ENCODE measurements around the gene CADM2.
"Not testable (repeated sequence)": the region's sequence is repeated elsewhere in the genome, so short reads cannot be mapped to it uniquely, and the experiment has no call there.

CADM2 gene

DNA sequence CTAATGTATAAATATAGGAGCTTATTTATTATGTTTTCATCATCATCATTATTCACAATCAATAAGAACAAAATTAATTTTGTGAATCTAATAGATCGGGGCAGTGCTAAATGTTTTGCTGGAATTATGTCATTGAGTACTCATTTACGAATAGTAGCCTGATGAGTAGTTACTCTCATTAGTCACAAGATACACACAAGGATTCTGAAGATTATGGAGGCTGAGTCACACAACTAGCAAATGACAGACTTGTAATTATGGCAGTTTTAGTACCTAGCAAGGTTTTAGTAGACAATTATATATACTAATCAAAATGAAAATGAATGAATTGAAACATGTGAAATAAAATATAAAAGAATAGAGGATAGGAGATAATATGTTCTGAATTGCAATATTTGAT lies 954.2 kb downstream of the CADM2 start:
- Histone ChIP-seq H3K9me3 (replicated peaks; ENCODE audit: low read length) (no peaks in the 10 kb centered on the region), H3K36me3 (ENCODE audit: insufficient read depth, low read length) (no peaks in the 10 kb centered on the region), H3K27me3 (ENCODE audit: control insufficient read depth, insufficient read depth, low read length) (no peaks in the 10 kb centered on the region), H3K4me1 (ENCODE audit: control insufficient read depth, insufficient read depth, low read length) (peaks cover 5% of the 10 kb centered on the region), H3K4me2 (ENCODE audit: low read length) (no peak overlapping the region), H3K4me3 (ENCODE audit: low read length) (no peak overlapping the region), H3K9ac (ENCODE audit: low read depth, low read length) (no peak overlapping the region)

DNA sequence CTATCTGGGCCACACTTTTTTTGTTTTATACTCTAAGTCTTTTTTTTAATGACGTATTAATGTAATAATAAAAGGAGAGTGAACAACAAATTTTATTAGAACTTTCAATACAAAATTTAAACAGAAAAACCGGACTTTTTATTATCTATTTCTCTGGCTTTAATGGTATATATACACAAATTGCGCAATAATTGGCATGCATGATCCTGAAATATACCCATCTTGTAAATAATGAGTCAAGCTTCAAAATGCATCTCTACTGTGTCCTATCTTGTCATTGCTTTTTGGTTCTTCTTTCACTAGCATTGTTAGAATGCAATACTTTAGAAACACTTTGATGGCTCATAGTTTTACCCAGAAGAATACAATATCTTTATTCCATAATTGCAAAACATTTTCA lies 963.6 kb downstream of the CADM2 start:
- H3K4me1 ChIP-seq (ENCODE audit: control insufficient read depth, insufficient read depth, low read length), result no peaks in the 10 kb centered on the region
- H3K9me3 ChIP-seq (replicated peaks; ENCODE audit: low read length), result no peaks in the 10 kb centered on the region
- H3K27me3 ChIP-seq (ENCODE audit: control insufficient read depth, insufficient read depth, low read length), result no peaks in the 10 kb centered on the region
- no peaks in the 10 kb centered on the region for H3K36me3 ChIP-seq (ENCODE audit: insufficient read depth, low read length)
- no peak overlapping the region for H3K4me2 ChIP-seq (ENCODE audit: low read length)
- no peak overlapping the region for H3K9ac ChIP-seq (ENCODE audit: low read depth, low read length)
- H3K4me3 ChIP-seq (ENCODE audit: low read length), result no peak overlapping the region

DNA sequence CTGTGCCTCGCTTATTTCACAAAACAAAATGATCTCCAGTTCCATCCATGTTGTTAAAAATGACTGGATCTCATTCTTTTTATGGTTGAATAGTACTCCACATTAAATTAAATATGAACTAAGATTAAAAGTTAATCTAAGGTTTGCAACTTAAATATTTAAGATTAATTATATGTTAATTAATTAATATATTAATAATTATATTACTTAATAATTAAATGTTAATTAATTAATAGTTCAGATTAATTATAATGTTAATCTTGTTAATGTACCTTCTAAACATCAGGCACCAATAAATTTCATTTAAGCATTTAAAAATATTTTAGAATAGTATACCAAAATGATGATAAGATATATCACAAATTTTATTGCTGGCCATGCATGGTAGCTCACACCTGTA lies 971.9 kb downstream of the CADM2 start:
- no peak overlapping the region for H3K4me3 ChIP-seq (ENCODE audit: low read length)
- H3K27me3 ChIP-seq (ENCODE audit: control insufficient read depth, insufficient read depth, low read length), result no peaks in the 10 kb centered on the region
- H3K9ac ChIP-seq (ENCODE audit: low read depth, low read length), result no peak overlapping the region
- H3K4me1 ChIP-seq (ENCODE audit: control insufficient read depth, insufficient read depth, low read length), result no peaks in the 10 kb centered on the region
- H3K9me3 ChIP-seq (replicated peaks; ENCODE audit: low read length), result no peaks in the 10 kb centered on the region
- H3K36me3 ChIP-seq (ENCODE audit: insufficient read depth, low read length), result no peaks in the 10 kb centered on the region
- no peak overlapping the region for H3K4me2 ChIP-seq (ENCODE audit: low read length)

DNA sequence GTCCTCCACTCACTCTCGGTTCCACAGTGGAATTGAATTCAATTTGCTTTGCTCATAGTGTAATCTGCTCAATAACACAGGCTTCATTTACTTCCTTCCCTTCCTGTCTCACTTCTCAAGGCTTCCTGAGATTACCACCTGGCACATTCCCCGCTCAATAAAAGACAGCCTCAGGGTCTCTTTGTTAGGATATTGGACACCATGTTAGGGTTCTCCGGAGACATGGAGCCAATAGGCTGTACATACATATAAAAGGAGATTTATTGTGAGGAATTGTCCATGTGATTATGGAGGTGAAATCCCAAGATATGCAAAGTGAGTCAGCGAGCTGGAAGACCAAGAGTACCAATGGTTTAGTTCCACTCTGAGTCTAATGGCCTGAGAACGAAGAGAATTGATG lies 974.5 kb downstream of the CADM2 start:
- Histone ChIP-seq H3K9me3 (replicated peaks; ENCODE audit: low read length) (no peaks in the 10 kb centered on the region), H3K27me3 (ENCODE audit: control insufficient read depth, insufficient read depth, low read length) (no peaks in the 10 kb centered on the region), H3K4me3 (ENCODE audit: low read length) (no peak overlapping the region), H3K4me2 (ENCODE audit: low read length) (no peak overlapping the region), H3K4me1 (ENCODE audit: control insufficient read depth, insufficient read depth, low read length) (no peaks in the 10 kb centered on the region), H3K36me3 (ENCODE audit: insufficient read depth, low read length) (no peaks in the 10 kb centered on the region), H3K9ac (ENCODE audit: low read depth, low read length) (no peak overlapping the region)

DNA sequence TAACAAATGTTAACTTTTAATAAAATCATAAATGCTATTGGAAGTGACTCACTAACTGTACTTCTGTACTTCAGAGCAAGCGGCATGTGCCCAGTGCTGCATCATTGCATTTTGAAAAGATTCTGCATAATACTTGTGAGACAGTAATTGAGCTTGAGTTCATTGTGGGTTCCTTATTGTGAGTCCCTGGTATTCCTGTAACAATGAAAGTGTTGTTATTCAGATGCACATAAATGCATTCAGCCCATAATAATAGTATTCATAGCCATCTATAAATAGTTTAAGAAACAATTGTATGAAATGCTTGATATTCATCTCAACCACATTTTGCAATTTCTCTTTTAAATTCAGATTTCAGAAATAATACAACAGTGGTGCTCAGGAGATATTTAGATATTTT lies 976.4 kb downstream of the CADM2 start:
- H3K9ac ChIP-seq (ENCODE audit: low read depth, low read length), result no peak overlapping the region
- no peak overlapping the region for H3K4me3 ChIP-seq (ENCODE audit: low read length)
- H3K27me3 ChIP-seq (ENCODE audit: control insufficient read depth, insufficient read depth, low read length), result no peaks in the 10 kb centered on the region
- no peaks in the 10 kb centered on the region for H3K4me1 ChIP-seq (ENCODE audit: control insufficient read depth, insufficient read depth, low read length)
- no peak overlapping the region for H3K4me2 ChIP-seq (ENCODE audit: low read length)
- H3K36me3 ChIP-seq (ENCODE audit: insufficient read depth, low read length), result no peaks in the 10 kb centered on the region
- H3K9me3 ChIP-seq (replicated peaks; ENCODE audit: low read length), result no peaks in the 10 kb centered on the region

DNA sequence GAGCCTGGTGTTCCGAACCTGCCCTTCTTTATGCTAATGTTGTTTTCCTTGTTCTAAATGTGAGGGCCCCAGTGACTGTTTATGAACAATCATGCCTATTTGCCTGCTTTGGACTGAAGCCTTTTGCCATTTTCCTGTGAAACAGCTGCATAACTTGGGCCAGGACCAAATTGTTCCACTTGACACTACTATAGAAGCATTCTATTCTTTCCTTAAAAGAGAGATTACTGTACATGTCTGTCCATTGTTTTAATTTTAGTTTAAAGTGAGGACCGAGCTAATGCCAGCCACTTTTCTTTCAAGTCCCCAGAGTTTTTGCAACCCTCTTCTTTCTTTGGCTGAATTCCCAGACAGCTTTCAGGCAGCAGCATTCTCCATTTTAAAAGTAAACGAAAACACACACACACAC lies 980.3 kb downstream of the CADM2 start:
- Histone ChIP-seq H3K4me2 (ENCODE audit: low read length) (no peak overlapping the region), H3K36me3 (ENCODE audit: insufficient read depth, low read length) (no peaks in the 10 kb centered on the region), H3K9ac (ENCODE audit: low read depth, low read length) (no peak overlapping the region), H3K4me1 (ENCODE audit: control insufficient read depth, insufficient read depth, low read length) (no peaks in the 10 kb centered on the region), H3K27me3 (ENCODE audit: control insufficient read depth, insufficient read depth, low read length) (no peaks in the 10 kb centered on the region), H3K9me3 (replicated peaks; ENCODE audit: low read length) (no peaks in the 10 kb centered on the region), H3K4me3 (ENCODE audit: low read length) (no peak overlapping the region)

DNA sequence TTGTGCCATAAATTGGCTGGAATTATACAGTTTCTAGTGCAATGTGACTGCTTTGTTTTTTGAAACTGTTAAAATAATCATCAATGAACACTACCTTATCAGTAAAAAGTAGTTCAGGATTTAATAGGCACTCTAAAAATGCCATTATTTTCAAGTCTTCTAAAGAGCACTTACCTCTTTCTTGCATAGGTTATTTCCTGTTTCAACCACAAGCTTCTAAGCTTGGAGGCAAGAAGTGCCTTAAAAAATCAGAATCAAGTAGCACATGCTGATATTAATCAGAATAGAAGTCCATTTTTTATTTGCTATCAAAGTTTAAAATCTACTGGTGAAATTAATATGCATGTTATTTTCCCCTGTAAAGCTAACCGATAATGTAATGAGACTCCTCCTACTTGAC lies 991.6 kb downstream of the CADM2 start:
- Histone ChIP-seq H3K27me3 (ENCODE audit: control insufficient read depth, insufficient read depth, low read length) (no peaks in the 10 kb centered on the region), H3K4me3 (ENCODE audit: low read length) (no peak overlapping the region), H3K4me1 (ENCODE audit: control insufficient read depth, insufficient read depth, low read length) (no peaks in the 10 kb centered on the region), H3K4me2 (ENCODE audit: low read length) (no peak overlapping the region), H3K9me3 (replicated peaks; ENCODE audit: low read length) (no peaks in the 10 kb centered on the region), H3K9ac (ENCODE audit: low read depth, low read length) (no peak overlapping the region), H3K36me3 (ENCODE audit: insufficient read depth, low read length) (no peaks in the 10 kb centered on the region)

DNA sequence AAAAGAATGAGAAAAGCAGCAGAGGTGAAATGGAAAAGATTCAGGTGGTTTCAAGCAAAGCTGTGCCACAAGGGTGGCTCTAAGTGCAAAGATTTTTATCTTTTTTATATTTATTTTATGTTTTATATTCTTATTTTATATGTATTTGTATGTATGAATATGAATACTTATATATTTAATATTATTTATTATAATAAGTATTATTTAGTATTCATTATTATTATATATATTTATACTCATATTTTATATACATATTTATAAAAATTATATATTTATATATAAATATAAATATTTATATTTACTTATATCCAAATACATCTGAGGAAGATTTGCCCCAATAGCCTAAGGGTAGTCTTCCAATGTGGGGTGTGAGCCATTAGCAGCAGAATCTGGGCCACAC lies 1002.0 kb downstream of the CADM2 start:
- no peaks in the 10 kb centered on the region for H3K27me3 ChIP-seq (ENCODE audit: control insufficient read depth, insufficient read depth, low read length)
- no peak overlapping the region for H3K9ac ChIP-seq (ENCODE audit: low read depth, low read length)
- no peak overlapping the region for H3K4me3 ChIP-seq (ENCODE audit: low read length)
- H3K9me3 ChIP-seq (replicated peaks; ENCODE audit: low read length), result no peaks in the 10 kb centered on the region
- no peaks in the 10 kb centered on the region for H3K36me3 ChIP-seq (ENCODE audit: insufficient read depth, low read length)
- no peak overlapping the region for H3K4me2 ChIP-seq (ENCODE audit: low read length)
- no peaks in the 10 kb centered on the region for H3K4me1 ChIP-seq (ENCODE audit: control insufficient read depth, insufficient read depth, low read length)

DNA sequence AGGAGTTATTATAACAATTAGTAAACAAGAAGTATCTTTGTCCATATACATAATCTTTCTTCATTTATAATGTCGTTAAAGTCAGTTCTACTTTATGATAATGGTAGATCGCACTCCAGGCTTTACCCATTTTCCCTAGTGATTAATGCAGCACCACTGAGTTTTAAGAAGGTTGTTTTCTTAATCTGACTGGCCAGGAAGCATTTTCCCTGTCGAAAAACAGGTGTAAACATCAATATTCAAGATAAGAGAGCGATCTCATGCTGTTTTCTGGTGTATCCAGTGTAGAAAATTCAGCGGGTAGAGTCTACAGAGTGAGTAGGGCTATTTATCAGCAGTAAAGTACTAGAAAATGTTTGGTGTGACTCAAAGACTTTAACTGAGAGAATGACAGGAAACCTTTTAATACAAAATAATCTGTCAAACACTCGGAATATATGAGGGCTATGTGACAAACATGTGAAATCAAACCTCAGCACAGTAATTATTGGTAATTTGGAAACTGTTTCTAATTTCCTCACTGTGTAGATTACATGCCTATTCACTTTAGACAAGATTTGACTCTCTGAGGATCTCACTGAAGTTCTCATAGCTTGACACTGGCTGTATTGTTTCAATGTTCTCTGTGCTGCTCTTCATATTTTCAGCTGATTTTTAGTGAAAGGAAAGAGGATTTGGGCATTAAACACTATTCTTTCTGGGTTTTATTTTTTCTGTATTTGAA lies 1019.0 kb downstream of the CADM2 start:
- no peaks in the 10 kb centered on the region for H3K4me1 ChIP-seq (ENCODE audit: control insufficient read depth, insufficient read depth, low read length)
- no peak overlapping the region for H3K9ac ChIP-seq (ENCODE audit: low read depth, low read length)
- H3K27me3 ChIP-seq (ENCODE audit: control insufficient read depth, insufficient read depth, low read length), result no peaks in the 10 kb centered on the region
- H3K9me3 ChIP-seq (replicated peaks; ENCODE audit: low read length), result no peaks in the 10 kb centered on the region
- H3K4me3 ChIP-seq (ENCODE audit: low read length), result no peak overlapping the region
- no peaks in the 10 kb centered on the region for H3K36me3 ChIP-seq (ENCODE audit: insufficient read depth, low read length)
- no peak overlapping the region for H3K4me2 ChIP-seq (ENCODE audit: low read length)

DNA sequence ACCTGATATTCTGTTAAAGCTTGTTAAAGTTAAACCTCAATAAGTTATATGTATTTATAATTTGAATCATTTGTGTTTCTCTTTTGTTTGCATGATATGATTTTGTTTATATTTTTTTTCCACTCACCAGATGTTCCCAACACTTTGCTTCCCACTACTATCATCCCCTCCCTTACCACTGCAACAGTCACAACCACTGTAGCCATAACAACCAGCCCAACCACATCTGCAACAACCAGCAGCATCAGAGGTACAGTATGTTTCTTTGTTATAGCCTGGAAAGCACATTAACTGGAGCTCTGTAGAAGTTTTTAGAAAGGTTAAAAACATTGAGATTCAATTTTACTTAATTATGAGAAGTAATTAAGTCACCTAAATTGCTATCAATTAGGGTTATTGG lies 1020.2 kb downstream of the CADM2 start:
- Histone ChIP-seq H3K9me3 (replicated peaks; ENCODE audit: low read length) (no peaks in the 10 kb centered on the region), H3K4me3 (ENCODE audit: low read length) (no peak overlapping the region), H3K27me3 (ENCODE audit: control insufficient read depth, insufficient read depth, low read length) (no peaks in the 10 kb centered on the region), H3K9ac (ENCODE audit: low read depth, low read length) (no peak overlapping the region), H3K4me1 (ENCODE audit: control insufficient read depth, insufficient read depth, low read length) (no peaks in the 10 kb centered on the region), H3K36me3 (ENCODE audit: insufficient read depth, low read length) (no peaks in the 10 kb centered on the region), H3K4me2 (ENCODE audit: low read length) (no peak overlapping the region)

DNA sequence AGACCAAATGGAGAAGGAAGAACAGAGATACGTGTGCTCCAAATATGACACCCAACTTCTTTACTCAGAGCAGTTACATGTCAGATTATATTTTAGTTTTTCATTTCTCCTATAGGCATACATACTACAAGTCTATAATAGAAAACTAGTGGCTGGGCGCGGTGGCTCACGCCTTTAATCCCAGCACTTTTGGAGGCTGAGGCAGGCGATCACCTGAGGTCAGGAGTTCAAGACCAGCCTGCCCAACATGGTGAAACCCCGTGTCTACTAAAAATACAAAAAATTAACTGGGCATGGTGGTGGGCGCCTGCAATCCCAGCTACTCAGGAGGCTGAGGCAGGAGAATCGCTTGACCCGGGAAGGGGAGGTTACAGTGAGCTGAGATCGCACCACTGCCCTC lies 1030.8 kb downstream of the CADM2 start:
- H3K27me3 ChIP-seq (ENCODE audit: control insufficient read depth, insufficient read depth, low read length); H3K36me3 ChIP-seq (ENCODE audit: insufficient read depth, low read length); H3K9ac ChIP-seq (ENCODE audit: low read depth, low read length); H3K4me3 ChIP-seq (ENCODE audit: low read length); H3K4me1 ChIP-seq (ENCODE audit: control insufficient read depth, insufficient read depth, low read length); H3K4me2 ChIP-seq (ENCODE audit: low read length); H3K9me3 ChIP-seq (replicated peaks; ENCODE audit: low read length): not testable (repeated sequence)

DNA sequence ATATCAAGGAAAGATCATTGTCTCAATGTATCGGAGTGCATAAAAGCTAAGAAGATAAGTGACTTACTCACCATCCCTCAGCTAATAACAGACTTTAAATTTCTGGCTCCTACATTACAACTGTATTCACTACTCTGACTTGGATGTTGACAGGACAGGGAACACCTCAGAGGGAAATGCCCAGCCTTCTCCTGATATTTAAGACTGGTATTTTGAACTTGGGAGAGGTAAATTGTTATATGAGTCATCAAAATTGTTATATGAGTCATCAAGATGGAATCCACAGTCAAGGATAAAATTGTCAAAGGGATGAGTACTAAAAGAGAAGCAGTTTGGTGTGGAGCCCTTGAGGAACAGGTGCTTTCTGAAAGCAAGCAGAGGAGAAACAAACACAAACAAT lies 1070.8 kb downstream of the CADM2 start:
- H3K36me3 ChIP-seq (ENCODE audit: insufficient read depth, low read length), result no peaks in the 10 kb centered on the region
- H3K4me2 ChIP-seq (ENCODE audit: low read length), result no peak overlapping the region
- H3K9me3 ChIP-seq (replicated peaks; ENCODE audit: low read length), result no peaks in the 10 kb centered on the region
- no peak overlapping the region for H3K9ac ChIP-seq (ENCODE audit: low read depth, low read length)
- no peaks in the 10 kb centered on the region for H3K27me3 ChIP-seq (ENCODE audit: control insufficient read depth, insufficient read depth, low read length)
- no peaks in the 10 kb centered on the region for H3K4me1 ChIP-seq (ENCODE audit: control insufficient read depth, insufficient read depth, low read length)
- no peak overlapping the region for H3K4me3 ChIP-seq (ENCODE audit: low read length)
